ENCODE measurements around the gene DPP8.

Gene DPP8

DNA sequence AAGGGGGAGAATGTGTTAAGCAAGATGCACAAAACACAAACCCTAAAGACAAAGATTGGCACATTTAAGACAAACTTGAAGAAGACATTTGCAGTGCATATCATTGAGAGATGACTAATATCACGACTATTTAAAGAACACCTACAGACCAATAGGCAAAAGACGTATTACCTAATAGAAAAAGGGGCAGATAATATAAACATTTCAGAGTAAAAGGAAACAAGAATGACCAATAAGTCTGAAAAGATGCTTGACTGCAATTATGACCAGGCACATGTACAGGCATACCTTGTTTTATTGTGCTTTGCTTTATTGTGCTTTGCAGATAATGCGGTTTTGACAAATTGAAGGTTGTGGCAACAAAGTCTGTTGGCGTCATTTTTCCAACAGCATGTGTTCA, 17.7 kb upstream of the DPP8 start:
- H3K4me3 Mint-ChIP-seq, result no peak overlapping the region
- no peaks in the 10 kb centered on the region for H3K9me3 Mint-ChIP-seq
- H3K27ac Mint-ChIP-seq, result no peak overlapping the region
- DNase-seq, result no peak
- no peak for ATAC-seq (replicated peaks)
- peaks cover 11 to 55% of the 10 kb centered on the region in 2 donors for H3K4me1 Mint-ChIP-seq
- peaks cover 14 to 22% of the 10 kb centered on the region in 2 donors for H3K36me3 Mint-ChIP-seq
- H3K27me3 Mint-ChIP-seq, result no peaks in the 10 kb centered on the region

DNA sequence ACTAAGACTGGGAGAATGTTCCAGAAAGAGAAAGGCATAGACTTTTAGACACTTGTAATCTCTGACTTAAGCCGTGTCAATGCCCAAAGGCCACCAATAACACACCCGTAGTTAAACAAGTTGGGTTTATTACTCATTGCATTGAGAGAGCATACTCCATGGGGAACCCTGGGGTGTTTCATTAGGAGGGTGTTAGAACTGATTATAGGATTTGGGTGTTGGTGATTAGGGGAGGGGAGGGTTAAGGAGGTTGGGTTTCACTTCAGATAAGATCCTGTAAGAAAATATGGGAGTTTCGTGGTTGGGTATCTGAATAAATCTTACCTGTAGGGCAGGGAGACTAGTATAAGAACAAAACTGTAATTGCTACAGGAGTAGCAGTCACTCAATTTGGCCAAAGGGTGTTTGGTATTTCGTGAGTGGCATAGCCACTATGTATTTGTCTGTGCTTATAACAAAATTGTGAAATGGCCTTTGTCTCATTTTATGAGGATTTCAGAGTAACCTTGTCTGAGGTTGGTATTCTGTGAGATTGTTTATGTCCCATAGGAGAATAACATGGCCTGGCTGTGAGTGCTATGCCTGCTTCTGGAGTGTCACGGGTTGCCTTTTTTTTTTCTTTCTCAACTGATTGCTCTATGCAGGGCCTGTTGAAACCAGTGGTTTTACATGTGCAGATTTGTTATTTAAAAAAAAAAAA, 15.7 kb upstream of the DPP8 start:
- H3K9me3 Mint-ChIP-seq, result no peaks in the 10 kb centered on the region
- H3K4me1 Mint-ChIP-seq, result peaks cover 13 to 59% of the 10 kb centered on the region in 2 donors
- H3K27ac Mint-ChIP-seq, result no peak overlapping the region
- H3K27me3 Mint-ChIP-seq, result no peaks in the 10 kb centered on the region
- no peak for DNase-seq
- H3K4me3 Mint-ChIP-seq, result no peak overlapping the region
- H3K36me3 Mint-ChIP-seq, result peaks cover 14 to 22% of the 10 kb centered on the region in 2 donors
- ATAC-seq (replicated peaks), result no peak

DNA sequence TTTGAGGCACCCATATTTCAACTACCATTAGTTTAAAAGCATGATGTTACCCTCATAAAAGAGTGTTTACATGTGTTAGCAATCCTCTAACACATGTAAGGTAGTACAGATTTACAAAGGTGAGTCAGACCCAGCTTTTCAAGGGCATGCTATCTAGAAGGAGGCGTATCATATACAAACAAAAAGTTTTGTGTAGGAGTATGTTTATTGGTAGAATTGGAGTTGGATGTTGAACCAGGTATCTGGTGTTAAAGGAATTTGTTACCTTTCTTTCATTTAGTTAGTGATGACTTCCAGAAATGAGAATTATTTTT, 15.2 kb upstream of the DPP8 start:
- Mint-ChIP-seq H3K9me3 (no peaks in the 10 kb centered on the region), H3K36me3 (peaks cover 14 to 22% of the 10 kb centered on the region in 2 donors), H3K4me1 (peaks cover 12 to 55% of the 10 kb centered on the region in 2 donors), H3K27ac (no peak overlapping the region), H3K4me3 (no peak overlapping the region), H3K27me3 (no peaks in the 10 kb centered on the region)
- ATAC-seq (replicated peaks), result no peak
- DNase-seq, result no peak

DNA sequence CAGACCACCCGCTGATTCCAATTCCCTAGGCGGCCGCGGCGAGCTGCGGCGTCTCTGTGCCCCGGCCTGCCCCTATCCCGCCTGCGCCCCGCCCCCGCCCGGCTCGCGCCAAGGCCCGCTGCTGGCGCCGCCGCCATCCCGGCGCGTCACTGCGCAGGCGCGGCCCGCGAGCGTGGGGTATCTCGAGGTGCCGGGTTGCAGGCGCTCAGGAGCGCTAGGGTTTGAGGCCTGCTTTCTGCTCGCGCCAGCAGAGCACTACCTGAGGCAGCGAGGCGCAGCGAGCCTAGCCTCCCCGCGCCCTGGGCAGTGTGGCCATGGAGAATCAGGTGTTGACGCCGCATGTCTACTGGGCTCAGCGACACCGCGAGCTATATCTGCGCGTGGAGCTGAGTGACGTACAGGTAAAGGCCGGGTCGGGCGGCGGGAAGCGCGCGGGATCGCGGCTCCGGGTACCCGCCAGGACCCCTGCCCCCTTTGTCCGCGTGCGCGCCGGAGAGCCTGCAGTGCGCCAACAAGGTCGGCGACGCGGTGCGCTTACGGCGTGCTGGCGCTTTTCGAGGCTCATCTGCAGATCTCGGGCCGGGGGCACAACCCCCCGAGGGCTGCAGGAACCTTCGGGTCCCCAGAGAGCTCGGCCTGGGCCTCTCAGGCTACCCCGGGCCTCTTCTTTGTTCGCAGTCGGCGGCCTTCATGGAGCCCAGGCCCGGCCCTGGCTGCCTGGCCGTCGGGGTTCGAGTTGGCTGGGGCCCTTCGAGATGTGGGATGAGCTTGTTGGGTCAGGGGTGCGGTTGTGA, 13.0 kb upstream of the DPP8 start, which contains the start of gene HACD3:
Gene HACD3, plus strand, starts transcription at position 146 of the 794 bp plus-strand sequence. Its CDS starts 169 bp downstream, at position 315.
- Mint-ChIP-seq H3K4me3 (peak within 1 kb of the TSS; percentile 86 to 88), H3K27me3 (no peaks in the 10 kb centered on the region), H3K36me3 (peaks cover 9 to 16% of the 10 kb centered on the region in 2 donors), H3K27ac (peak within 1 kb of the TSS; percentile 93), H3K4me1 (peaks cover 11 to 46% of the 10 kb centered on the region in 2 donors), H3K9me3 (no peaks in the 10 kb centered on the region)
- DNase-seq, result peak; percentile 82
- peak; percentile 94 to 96 for ATAC-seq (replicated peaks)

GRCh38 chr15:65529762-65530317, 12.4 kb upstream of the DPP8 start:
- Mint-ChIP-seq H3K36me3 (peaks cover 6 to 12% of the 10 kb centered on the region in 2 donors), H3K4me3 (peak overlapping the region; percentile 86 to 88), H3K4me1 (peaks cover 11 to 41% of the 10 kb centered on the region in 2 donors), H3K27ac (peak overlapping the region; percentile 93), H3K27me3 (no peaks in the 10 kb centered on the region), H3K9me3 (no peaks in the 10 kb centered on the region)
- ATAC-seq (replicated peaks) (peak in 1 of 2 donors; percentile 17), DNase-seq (no peak)

DNA sequence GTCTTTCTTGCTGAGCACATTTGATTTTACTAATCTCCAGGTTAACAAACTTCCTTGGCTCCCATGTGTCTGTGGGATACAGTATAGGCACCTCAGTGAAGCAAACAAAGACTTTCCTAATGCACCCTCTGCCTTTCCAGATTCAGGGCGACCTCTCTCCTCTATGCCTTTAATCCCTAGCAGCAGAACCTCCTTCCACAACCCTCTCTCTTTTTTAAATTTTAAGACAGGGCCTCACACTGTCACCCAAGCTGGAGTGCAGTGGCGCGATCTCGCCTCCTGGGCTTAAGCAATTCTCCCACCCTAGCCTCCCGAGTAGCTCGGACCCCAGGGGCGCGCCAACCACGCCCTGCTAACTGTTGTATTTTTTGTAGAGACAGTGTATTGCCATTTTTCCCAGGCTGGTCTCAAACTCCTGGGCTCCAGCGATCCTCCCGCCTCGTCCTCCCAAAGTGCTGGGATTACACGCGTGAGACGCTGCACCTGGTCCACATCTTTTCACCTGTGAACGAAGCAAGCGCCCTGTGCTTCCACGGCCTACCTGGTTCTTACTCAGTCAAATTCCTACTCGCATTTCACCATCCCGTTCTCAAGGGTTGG, 11.1 kb upstream of the DPP8 start:
- peaks cover 8 to 31% of the 10 kb centered on the region in 2 donors for H3K4me1 Mint-ChIP-seq
- no peaks in the 10 kb centered on the region for H3K27me3 Mint-ChIP-seq
- DNase-seq, result no peak
- H3K9me3 Mint-ChIP-seq, result no peaks in the 10 kb centered on the region
- H3K4me3 Mint-ChIP-seq, result no peak overlapping the region
- no peak for ATAC-seq (replicated peaks)
- no peak overlapping the region for H3K27ac Mint-ChIP-seq
- H3K36me3 Mint-ChIP-seq, result peaks cover 0 to 4% of the 10 kb centered on the region in 2 donors

GRCh38 chr15:65525622-65526021, 8.1 kb upstream of the DPP8 start:
- no peak for ATAC-seq (replicated peaks)
- no peaks in the 10 kb centered on the region for H3K9me3 Mint-ChIP-seq
- DNase-seq, result no peak

GRCh38 chr15:65524226-65524625, 6.7 kb upstream of the DPP8 start:
- Mint-ChIP-seq H3K9me3 (no peaks in the 10 kb centered on the region), H3K27me3 (no peaks in the 10 kb centered on the region), H3K27ac (no peak overlapping the region), H3K36me3 (no peaks in the 10 kb centered on the region), H3K4me3 (no peak overlapping the region), H3K4me1 (no peaks in the 10 kb centered on the region)
- DNase-seq, result no peak
- no peak for ATAC-seq (replicated peaks)

More at GRCh38 chr15:65525622-65526021, 8.1 kb upstream of the DPP8 start:
- no peak overlapping the region for H3K27ac Mint-ChIP-seq
- H3K27me3 Mint-ChIP-seq, result no peaks in the 10 kb centered on the region
- H3K4me3 Mint-ChIP-seq, result no peak overlapping the region
- no peaks in the 10 kb centered on the region for H3K36me3 Mint-ChIP-seq
- peaks cover 3 to 6% of the 10 kb centered on the region in 2 donors for H3K4me1 Mint-ChIP-seq

- Mint-ChIP-seq H3K9me3 (no peaks in the 10 kb centered on the region), H3K36me3 (peaks cover 0 to 5% of the 10 kb centered on the region in 2 donors), H3K4me1 (peaks cover 5 to 11% of the 10 kb centered on the region in 2 donors), H3K27me3 (no peaks in the 10 kb centered on the region), H3K27ac (no peak overlapping the region), H3K4me3 (no peak overlapping the region)
- DNase-seq, result no peak
- ATAC-seq (replicated peaks), result no peak
Measured at GRCh38 chr15:65521350-65521749, 3.9 kb upstream of the DPP8 start.

DNA sequence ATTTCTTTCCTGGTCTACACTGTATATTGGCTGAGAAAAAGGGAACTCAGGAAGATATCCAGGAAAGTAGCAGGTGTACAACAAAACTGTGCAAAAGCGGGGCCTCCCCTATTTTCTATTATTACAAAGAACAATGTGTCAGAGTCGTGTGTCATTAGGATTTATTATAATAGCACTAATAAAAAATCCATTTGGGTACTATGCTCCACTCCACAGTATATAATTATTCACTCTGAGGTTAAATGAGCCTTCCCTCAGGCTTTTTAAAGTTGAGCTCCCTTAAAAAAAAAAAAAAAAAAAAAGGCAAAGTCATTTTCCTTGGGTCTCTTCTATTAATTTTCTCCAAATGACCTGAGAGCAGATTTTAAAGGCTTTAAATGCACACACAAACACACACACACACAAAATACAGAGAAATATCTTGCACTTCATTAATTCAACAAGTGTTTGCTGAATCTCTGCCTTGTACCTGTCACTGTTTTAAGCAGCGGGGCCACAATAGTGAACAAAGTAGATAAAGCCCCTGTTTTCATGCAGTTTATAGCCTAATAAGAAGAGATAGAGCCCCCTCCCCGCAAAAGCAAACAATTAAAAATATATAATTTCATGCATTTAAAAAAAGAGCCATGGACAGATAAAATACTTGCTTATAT, 1.3 kb upstream of the DPP8 start:
- Mint-ChIP-seq H3K36me3 (peaks cover 2 to 9% of the 10 kb centered on the region in 2 donors), H3K9me3 (no peaks in the 10 kb centered on the region), H3K27ac (no peak overlapping the region), H3K4me1 (peaks cover 9 to 21% of the 10 kb centered on the region in 2 donors), H3K27me3 (no peaks in the 10 kb centered on the region), H3K4me3 (no peak overlapping the region)
- no peak for DNase-seq
- no peak for ATAC-seq (replicated peaks)

- no peak for DNase-seq
- Mint-ChIP-seq H3K9me3 (no peaks in the 10 kb centered on the region), H3K4me3 (peak overlapping the region; percentile 91 to 99), H3K27me3 (no peaks in the 10 kb centered on the region), H3K4me1 (peaks cover 15 to 27% of the 10 kb centered on the region in 2 donors), H3K27ac (peak overlapping the region; percentile 97), H3K36me3 (peaks cover 2 to 9% of the 10 kb centered on the region in 2 donors)
- no peak for ATAC-seq (replicated peaks)
Measured at GRCh38 chr15:65517866-65518207, 348 bp upstream of the DPP8 start.

GRCh38 chr15:65512807-65513416, 4.6 kb downstream of the DPP8 start:
- ATAC-seq (replicated peaks) (no peak), DNase-seq (no peak)
- Mint-ChIP-seq H3K27ac (no peak overlapping the region), H3K27me3 (no peaks in the 10 kb centered on the region), H3K36me3 (peaks cover 17 to 36% of the 10 kb centered on the region in 2 donors), H3K9me3 (no peaks in the 10 kb centered on the region), H3K4me3 (no peak overlapping the region), H3K4me1 (peaks cover 17 to 37% of the 10 kb centered on the region in 2 donors)

DNA sequence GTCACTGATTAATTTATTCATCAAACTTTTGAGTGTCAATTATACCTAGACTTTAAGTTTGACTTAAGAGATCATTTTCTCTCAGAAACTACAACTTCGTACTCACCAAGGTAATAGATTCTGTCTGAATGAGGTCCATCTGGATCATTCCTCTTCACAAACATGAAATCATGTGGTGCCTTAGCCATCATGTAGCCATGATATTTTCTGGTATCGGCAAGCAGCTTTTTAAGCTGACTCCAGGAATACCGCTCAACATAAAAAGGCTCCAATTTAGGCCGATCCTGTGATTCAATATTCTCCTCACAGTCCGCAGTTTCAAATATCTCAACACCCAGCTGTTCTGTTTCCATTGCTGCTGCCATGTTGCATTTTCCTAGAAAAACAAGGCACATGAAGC, 5.3 kb downstream of the DPP8 start:
- peaks cover 17 to 36% of the 10 kb centered on the region in 2 donors for H3K36me3 Mint-ChIP-seq
- no peak overlapping the region for H3K27ac Mint-ChIP-seq
- H3K9me3 Mint-ChIP-seq, result no peaks in the 10 kb centered on the region
- H3K4me1 Mint-ChIP-seq, result peaks cover 15 to 32% of the 10 kb centered on the region in 2 donors
- H3K4me3 Mint-ChIP-seq, result no peak overlapping the region
- no peak for ATAC-seq (replicated peaks)
- H3K27me3 Mint-ChIP-seq, result no peaks in the 10 kb centered on the region
- no peak for DNase-seq

DNA sequence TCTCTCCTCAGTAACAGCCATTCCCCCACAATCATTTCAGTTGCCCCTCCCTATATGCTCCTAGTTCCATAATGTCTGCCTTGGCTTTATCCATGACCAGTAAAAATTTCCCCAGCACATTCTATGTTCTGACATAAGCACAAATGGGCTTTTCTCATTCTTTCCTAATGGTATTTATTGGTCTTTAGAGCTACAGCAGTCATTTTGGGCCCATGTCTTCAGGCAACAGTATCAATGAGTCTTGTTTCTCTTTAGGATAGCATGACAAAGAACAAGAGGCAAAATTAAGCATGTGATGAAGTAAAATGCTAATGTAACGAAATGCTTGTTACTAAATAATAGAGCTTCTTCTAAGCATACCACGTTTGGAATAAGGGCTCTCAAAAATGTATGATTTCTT, 8.2 kb downstream of the DPP8 start:
- Mint-ChIP-seq H3K27me3 (no peaks in the 10 kb centered on the region), H3K9me3 (no peaks in the 10 kb centered on the region), H3K4me3 (no peak overlapping the region), H3K27ac (peak overlapping the region; percentile 20), H3K36me3 (peaks cover 20 to 31% of the 10 kb centered on the region in 2 donors), H3K4me1 (peaks cover 8 to 21% of the 10 kb centered on the region in 2 donors)
- DNase-seq (no peak), ATAC-seq (replicated peaks) (no peak)
